ENCODE data around the gene SNAP29.
"Not testable (repeated sequence)": the region's sequence is repeated elsewhere in the genome, so short reads cannot be mapped to it uniquely, and the experiment has no call there.

Gene SNAP29

GRCh38 chr22:20823264-20823663 is 35.5 kb upstream of the SNAP29 start:
- TF ChIP-seq CTCF (IDR thresholded peaks at IDR 0.05; ENCODE audit: borderline replicate concordance, control extremely low read depth, extremely low read depth, insufficient read depth, missing control alignments) = no peak
- DNase-seq (ENCODE audit: low spot score) = no peak
- in situ Hi-C loops (cut with MboI; ENCODE audit: low sequenced_read_pairs, unreplicated experiment) = no loop called here

- DNase-seq (ENCODE audit: low spot score); in situ Hi-C loops (cut with MboI; ENCODE audit: low sequenced_read_pairs, unreplicated experiment): not testable (repeated sequence)
Measured at GRCh38 chr22:20825216-20825615, 33.6 kb upstream of the SNAP29 start.

GRCh38 chr22:20825624-20826023 is 33.2 kb upstream of the SNAP29 start:
- TF ChIP-seq CTCF (IDR thresholded peaks at IDR 0.05; ENCODE audit: borderline replicate concordance, control extremely low read depth, extremely low read depth, insufficient read depth, missing control alignments) = no peak
- no peak for DNase-seq (ENCODE audit: low spot score)
- in situ Hi-C loops (cut with MboI; ENCODE audit: low sequenced_read_pairs, unreplicated experiment) = no loop called here

GRCh38 chr22:20826373-20827152 is 32.2 kb upstream of the SNAP29 start:
- DNase-seq (ENCODE audit: low spot score); in situ Hi-C loops (cut with MboI; ENCODE audit: low sequenced_read_pairs, unreplicated experiment): not testable (repeated sequence)

- no peak for TF ChIP-seq CTCF (IDR thresholded peaks at IDR 0.05; ENCODE audit: borderline replicate concordance, control extremely low read depth, extremely low read depth, insufficient read depth, missing control alignments)
- in situ Hi-C loops (cut with MboI; ENCODE audit: low sequenced_read_pairs, unreplicated experiment) = no loop called here
- no peak for DNase-seq (ENCODE audit: low spot score)
Measured at GRCh38 chr22:20829491-20830134, 29.2 kb upstream of the SNAP29 start.

- no peak for DNase-seq (ENCODE audit: low spot score)
- in situ Hi-C loops (cut with MboI; ENCODE audit: low sequenced_read_pairs, unreplicated experiment) = no loop called here
- no peak for TF ChIP-seq CTCF (IDR thresholded peaks at IDR 0.05; ENCODE audit: borderline replicate concordance, control extremely low read depth, extremely low read depth, insufficient read depth, missing control alignments)
Measured at GRCh38 chr22:20833225-20833665, 25.6 kb upstream of the SNAP29 start.

- TF ChIP-seq CTCF (IDR thresholded peaks at IDR 0.05; ENCODE audit: borderline replicate concordance, control extremely low read depth, extremely low read depth, insufficient read depth, missing control alignments) = no peak
- in situ Hi-C loops (cut with MboI; ENCODE audit: low sequenced_read_pairs, unreplicated experiment) = no loop called here
- no peak for DNase-seq (ENCODE audit: low spot score)
Measured at GRCh38 chr22:20834206-20834605, 24.6 kb upstream of the SNAP29 start.
